Activated T-helper 2 cell treated with anti-CD3 and anti-CD28 coated beads, Interferon-gamma antibody, Interleukin-2, Interleukin-4, amounts not matched to agents 10 μg/mL and 5 μg/mL and 100 μg/mL, durations not matched to agents 14 hours and 24 hours and 36 hours (primary cell): ENCODE data around the gene CDK14. TPM values are rescaled to one million over a fixed set of nuclear protein-coding genes. Genes with fewer than 3 reads are reported as not detected.

ENCODE experiments used
- DNase-seq: peaks from one replicate; pipeline ENCODE4 v3.0.0; 2021; ENCODE audit warnings: low spot score
- H3K27ac Mint-ChIP-seq: one replicate; pipeline ENCODE4 v1.8.0; 2021; ENCODE audit warnings: mixed read lengths
- H3K27me3 Mint-ChIP-seq: one replicate; pipeline ENCODE4 v1.8.0; 2021; ENCODE audit warnings: low read depth, mixed read lengths
- H3K36me3 Mint-ChIP-seq: one replicate; pipeline ENCODE4 v1.8.0; 2021; ENCODE audit warnings: low read depth, mixed read lengths
- H3K4me1 Mint-ChIP-seq: one replicate; pipeline ENCODE4 v1.8.0; 2021; ENCODE audit warnings: low read depth, mixed read lengths
- H3K4me3 Mint-ChIP-seq: one replicate; pipeline ENCODE4 v1.8.0; 2021; ENCODE audit warnings: low read depth, mild to moderate bottlenecking, moderate library complexity, mixed read lengths
- H3K9me3 Mint-ChIP-seq: one replicate; pipeline ENCODE4 v1.8.0; 2021; ENCODE audit warnings: mixed read lengths
- intact Hi-C: fragments of 100-400 bp; cut with micrococcal nuclease; formaldehyde crosslinking; loops from one replicate; pipeline ENCODE4 v1.15.1; 2023
- total RNA-seq: library from RNA; stranded (reverse); gene quantifications from 2 replicates; pipeline ENCODE4 v1.2.3, GENCODE V29; 2022

The CDK14 gene
- total RNA-seq, 1 donor from 2014 or later = 2.2 TPM

DNA sequence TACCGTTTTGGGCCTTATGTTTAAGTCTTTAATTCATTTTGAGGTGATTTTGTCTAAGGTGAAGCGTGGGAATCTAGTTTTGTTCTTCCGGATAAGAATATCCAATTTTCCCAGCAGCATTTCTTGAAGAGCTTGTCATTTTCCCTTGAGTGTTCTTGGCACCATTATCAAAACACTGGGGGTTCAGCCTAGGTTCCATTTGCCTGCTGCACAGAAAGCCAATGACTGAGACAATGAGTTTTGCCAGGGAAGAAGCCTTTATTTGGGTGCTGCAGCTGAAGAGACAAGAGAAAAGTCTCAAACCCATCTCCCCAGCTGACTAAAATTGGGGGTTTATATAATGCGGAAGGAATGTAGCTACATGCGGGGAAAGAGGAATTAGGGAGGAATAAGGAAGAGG is 380.9 kb downstream of the CDK14 start:
- intact Hi-C loops = no loop called here
- no peak for DNase-seq
- Mint-ChIP-seq H3K4me3 (no peak overlapping the region), H3K36me3 (no peaks in the 10 kb centered on the region), H3K27ac (no peak overlapping the region), H3K9me3 (peaks cover 9% of the 10 kb centered on the region), H3K4me1 (no peaks in the 10 kb centered on the region), H3K27me3 (no peaks in the 10 kb centered on the region)

DNA sequence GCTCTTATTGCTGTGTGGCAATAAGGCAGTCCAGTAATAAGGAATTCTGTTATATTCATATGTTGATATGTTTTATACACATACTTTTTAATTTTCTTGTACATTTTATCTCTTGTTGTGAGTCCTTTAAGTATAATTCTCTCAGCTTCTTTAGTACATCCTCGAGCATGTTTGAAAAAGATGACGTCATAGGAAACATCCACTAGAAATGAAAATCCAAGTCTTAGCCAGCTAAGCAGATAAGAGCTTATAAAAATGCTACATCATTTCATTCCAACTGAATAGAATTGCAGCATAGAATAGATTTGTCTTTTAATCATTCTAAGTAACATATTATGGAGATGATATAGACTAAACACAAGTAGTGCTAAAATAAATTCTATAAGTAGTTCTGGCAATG is 384.4 kb downstream of the CDK14 start:
- H3K27ac Mint-ChIP-seq = no peak overlapping the region
- H3K27me3 Mint-ChIP-seq = no peaks in the 10 kb centered on the region
- intact Hi-C loops = no loop called here
- DNase-seq = no peak
- no peaks in the 10 kb centered on the region for H3K36me3 Mint-ChIP-seq
- no peaks in the 10 kb centered on the region for H3K4me1 Mint-ChIP-seq
- H3K9me3 Mint-ChIP-seq = peaks cover 9% of the 10 kb centered on the region
- H3K4me3 Mint-ChIP-seq = no peak overlapping the region

DNA sequence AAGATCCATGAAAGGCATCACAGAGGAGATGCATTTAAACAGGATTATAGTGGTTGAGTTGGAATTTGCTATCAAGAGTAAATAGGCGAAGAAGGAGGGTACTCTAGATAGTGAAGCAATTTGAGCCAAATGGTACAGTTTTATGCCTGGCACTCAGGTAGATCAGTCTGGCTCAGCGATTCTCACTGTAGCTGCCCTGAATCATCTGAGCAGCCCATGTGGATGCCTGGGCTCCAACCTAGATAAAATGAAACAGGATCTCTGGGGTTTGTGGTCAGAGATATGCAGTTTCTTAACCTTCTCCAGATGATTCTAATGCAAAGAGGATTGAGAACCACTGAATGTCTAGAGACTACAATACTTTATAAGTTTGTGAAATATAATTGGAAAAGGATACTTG is 386.1 kb downstream of the CDK14 start:
- intact Hi-C loops = no loop called here
- Mint-ChIP-seq H3K27me3 (no peaks in the 10 kb centered on the region), H3K4me1 (no peaks in the 10 kb centered on the region)

DNA sequence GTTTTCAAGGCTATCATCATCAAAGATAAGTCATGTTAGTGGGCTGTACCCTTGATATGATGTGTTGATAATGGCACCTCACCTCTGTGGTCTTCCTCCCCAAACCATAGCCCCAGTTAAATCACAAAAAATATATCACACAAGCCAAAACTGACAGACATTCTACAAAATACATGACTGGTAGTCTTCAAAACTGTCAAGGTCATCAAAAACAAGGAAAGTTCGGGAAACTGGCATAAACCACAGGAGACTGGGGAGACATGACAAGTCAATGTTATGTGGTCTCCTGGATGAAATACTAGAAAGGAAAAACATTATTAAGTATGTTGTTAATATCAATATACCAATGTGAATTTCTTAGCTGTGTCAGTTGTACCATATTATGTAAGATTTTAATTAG is 388.6 kb downstream of the CDK14 start:
- H3K27me3 Mint-ChIP-seq = no peaks in the 10 kb centered on the region
- H3K9me3 Mint-ChIP-seq = no peaks in the 10 kb centered on the region
- intact Hi-C loops = no loop called here
- no peak overlapping the region for H3K4me3 Mint-ChIP-seq
- no peak overlapping the region for H3K27ac Mint-ChIP-seq
- H3K36me3 Mint-ChIP-seq = no peaks in the 10 kb centered on the region
- DNase-seq = no peak
- no peaks in the 10 kb centered on the region for H3K4me1 Mint-ChIP-seq

More for the DNA sequence above, 386.1 kb downstream of the CDK14 start:
- Mint-ChIP-seq H3K27ac (no peak overlapping the region), H3K9me3 (peaks cover 6% of the 10 kb centered on the region), H3K36me3 (no peaks in the 10 kb centered on the region), H3K4me3 (no peak overlapping the region)
- no peak for DNase-seq

DNA sequence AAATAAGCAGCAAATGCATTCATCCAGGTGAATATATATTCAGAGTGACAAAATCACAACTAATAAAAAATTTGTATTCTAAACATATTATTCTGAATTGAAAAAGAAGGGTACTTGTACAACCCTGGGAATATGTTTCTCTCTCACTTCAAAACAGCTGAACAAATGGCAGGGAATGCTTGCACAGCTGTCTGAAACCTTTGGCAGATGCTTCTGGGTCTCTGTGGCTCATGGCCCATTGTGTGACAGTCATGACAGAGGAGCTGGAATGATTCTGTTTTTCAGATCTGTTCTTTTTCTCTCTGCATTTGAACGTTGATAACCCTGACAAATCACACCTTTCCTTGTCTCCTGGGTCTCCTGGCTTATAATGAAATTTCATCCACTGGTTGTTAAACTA is 392.4 kb downstream of the CDK14 start:
- Mint-ChIP-seq H3K9me3 (no peaks in the 10 kb centered on the region), H3K36me3 (no peaks in the 10 kb centered on the region), H3K4me1 (no peaks in the 10 kb centered on the region), H3K27ac (no peak overlapping the region), H3K4me3 (no peak overlapping the region), H3K27me3 (no peaks in the 10 kb centered on the region)
- intact Hi-C loops = no loop called here
- DNase-seq = no peak

DNA sequence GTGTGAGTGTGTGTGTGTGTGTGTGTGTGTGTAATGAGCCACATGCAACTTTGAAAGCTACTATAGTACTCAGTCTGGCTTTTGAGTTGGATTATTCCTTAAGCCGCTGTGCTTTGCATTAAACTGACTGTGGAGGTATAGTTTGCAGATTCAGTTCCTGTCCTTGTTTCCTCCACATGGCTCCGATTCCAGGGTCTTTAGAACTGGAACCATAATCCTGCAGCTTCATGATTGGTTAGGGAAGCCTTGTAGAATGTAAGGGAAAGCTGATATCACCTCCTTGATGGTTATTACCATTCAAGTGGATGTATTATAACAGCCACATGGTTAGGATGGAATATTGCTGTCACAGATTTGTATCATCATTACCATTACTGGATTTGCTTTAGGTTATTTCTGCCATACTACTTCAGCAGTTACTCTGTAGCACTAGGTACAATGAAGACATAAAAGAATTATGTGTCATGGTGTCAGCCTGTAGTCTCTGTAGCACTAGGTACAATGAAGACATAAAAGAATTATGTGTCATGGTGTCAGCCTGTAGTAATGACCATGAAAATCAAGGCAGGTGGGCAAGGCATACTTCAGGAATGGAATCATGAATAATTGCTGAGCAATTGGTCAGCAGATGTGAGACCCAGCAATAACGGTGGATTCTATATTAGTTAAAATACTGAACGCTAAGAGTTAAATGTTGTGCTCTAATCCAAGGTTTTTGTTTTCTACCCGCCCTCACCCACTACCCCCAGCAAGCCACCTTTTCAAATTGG is 393.1 kb downstream of the CDK14 start:
- DNase-seq = no peak
- H3K36me3 Mint-ChIP-seq = no peaks in the 10 kb centered on the region
- no peak overlapping the region for H3K27ac Mint-ChIP-seq
- H3K4me3 Mint-ChIP-seq = no peak overlapping the region
- no peaks in the 10 kb centered on the region for H3K9me3 Mint-ChIP-seq
- intact Hi-C loops = no loop called here
- no peaks in the 10 kb centered on the region for H3K4me1 Mint-ChIP-seq
- H3K27me3 Mint-ChIP-seq = no peaks in the 10 kb centered on the region

DNA sequence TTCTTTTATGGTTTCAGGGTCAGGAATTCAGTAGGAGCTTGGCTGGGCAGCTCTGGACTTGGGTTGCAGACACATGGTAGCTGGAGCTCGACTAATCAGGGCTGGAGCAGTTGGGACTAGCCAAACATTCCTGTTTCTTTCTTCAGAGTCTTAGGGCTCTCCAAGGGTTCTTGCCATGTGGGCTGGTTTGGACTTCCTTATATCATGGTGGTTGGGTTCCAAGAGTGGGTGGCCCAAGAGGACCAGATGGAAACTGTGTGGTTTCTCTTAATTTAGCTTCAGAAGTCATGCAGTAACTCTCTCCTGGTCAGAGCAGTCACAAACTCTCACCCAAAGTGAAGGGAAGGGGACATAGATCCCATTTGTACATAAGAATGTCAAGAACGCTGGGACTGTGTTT is 398.0 kb downstream of the CDK14 start:
- no peak overlapping the region for H3K4me3 Mint-ChIP-seq
- H3K4me1 Mint-ChIP-seq = no peaks in the 10 kb centered on the region
- no peak for DNase-seq
- no peaks in the 10 kb centered on the region for H3K27me3 Mint-ChIP-seq
- no peaks in the 10 kb centered on the region for H3K36me3 Mint-ChIP-seq
- no peaks in the 10 kb centered on the region for H3K9me3 Mint-ChIP-seq
- intact Hi-C loops = no loop called here
- no peak overlapping the region for H3K27ac Mint-ChIP-seq

DNA sequence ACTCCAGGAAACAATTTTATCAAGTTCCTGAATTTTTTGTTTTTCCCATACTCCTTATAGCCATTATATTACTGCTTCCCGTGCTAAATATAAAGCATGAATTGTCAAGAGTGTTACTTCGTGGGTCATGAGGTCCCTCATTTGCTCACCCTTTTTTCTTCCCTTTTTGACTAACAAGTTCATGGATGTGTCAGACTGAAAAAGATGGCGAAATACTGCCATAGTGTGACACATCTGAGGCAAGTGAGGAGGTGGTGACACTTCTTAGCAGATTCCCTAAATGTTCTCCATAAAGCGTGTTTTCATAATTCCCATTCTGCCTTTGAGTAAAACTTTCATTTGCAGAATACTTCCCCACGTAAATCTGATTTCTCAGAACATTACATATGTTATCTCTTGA is 398.5 kb downstream of the CDK14 start:
- Mint-ChIP-seq H3K27ac (no peak overlapping the region), H3K27me3 (no peaks in the 10 kb centered on the region), H3K36me3 (no peaks in the 10 kb centered on the region), H3K9me3 (no peaks in the 10 kb centered on the region), H3K4me1 (no peaks in the 10 kb centered on the region), H3K4me3 (no peak overlapping the region)
- intact Hi-C loops = no loop called here
- no peak for DNase-seq

DNA sequence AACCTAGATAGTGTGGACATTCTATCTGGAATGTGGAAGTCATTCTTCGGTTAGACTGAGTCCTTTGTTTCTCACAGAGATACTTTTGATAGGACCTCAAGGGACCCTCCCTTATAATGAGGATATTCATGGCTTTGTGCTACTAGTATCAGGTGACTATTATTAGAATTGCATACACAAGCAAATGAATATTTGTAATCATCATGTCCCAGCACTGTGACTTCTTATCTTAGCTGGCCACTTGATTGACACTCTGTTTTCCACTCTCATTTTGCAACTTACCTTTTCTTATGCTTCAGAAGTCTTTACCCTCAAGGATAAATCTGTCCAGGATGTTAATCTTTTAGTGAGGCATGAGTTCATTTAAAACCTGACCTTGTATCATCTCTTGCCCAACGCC is 399.9 kb downstream of the CDK14 start:
- H3K9me3 Mint-ChIP-seq = no peaks in the 10 kb centered on the region
- intact Hi-C loops = no loop called here
- no peaks in the 10 kb centered on the region for H3K36me3 Mint-ChIP-seq
- H3K4me1 Mint-ChIP-seq = no peaks in the 10 kb centered on the region
- H3K4me3 Mint-ChIP-seq = no peak overlapping the region
- no peak for DNase-seq
- H3K27ac Mint-ChIP-seq = no peak overlapping the region
- H3K27me3 Mint-ChIP-seq = no peaks in the 10 kb centered on the region

DNA sequence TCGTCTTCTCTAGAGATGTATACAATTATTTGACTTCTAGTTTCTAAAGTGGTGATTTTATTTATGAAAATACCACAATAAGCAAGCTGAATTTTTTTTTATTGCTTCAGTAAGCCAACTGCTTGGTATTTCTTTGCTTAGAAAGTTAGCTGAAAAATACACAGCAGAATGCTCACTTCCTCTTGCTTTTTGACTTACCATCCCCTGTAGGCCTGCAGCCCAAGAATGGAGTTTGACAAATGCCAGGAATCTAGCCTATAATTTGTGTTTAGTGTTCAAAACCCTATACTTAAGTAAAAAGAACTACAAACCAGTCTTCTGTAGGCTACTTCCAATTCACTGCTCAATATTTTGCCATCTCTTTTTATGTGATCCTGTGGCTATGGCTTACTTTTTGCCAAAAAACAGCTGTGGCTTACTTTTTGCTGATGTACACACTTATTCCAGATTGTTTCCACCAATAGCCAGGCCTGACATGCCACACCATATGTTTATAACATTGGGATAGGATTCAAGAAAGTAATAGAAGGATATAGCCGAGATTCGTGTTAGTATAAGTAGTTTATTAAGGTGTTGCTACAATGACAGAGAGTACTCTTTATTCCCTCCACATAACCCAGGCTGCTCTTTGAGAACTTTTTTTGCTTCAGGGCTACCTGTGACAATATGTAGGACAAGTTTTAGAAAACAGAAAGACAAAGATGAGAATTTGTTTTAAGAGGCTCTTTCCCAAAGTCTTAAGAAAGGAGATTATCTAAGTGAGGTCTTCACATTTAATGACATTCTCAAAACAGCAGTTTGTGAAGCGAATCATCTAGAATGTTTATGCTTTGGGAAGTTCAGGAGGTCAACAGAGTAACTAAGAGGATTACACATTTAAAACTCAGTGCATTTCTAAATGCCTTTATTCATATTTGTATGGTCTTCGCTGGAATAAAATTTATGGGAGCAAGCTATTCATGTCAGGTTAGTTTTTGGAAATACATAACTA is 404.2 kb downstream of the CDK14 start:
- H3K27me3 Mint-ChIP-seq = no peaks in the 10 kb centered on the region
- intact Hi-C loops = no loop called here

DNA sequence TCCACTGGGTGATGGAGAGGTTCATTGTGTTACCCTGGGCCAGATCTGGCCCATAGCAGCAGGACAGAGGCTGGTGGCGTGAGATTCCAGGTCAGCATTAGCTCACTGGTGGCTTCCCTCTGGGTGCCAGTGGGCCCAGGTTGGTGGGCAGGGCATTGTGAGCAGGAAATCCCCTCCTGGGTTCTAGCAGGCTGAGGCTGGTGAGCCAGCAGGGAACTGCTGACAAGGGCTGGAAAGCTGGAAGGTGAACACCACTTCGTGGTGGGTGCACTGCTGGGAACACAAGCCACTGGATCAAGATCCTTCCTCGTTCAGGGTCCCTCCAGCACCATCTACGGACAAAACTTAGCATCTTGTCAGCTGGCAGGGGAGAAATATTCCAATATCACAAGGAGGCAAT is 408.9 kb downstream of the CDK14 start:
- no peak overlapping the region for H3K4me3 Mint-ChIP-seq
- H3K27me3 Mint-ChIP-seq = no peaks in the 10 kb centered on the region
- H3K36me3 Mint-ChIP-seq = no peaks in the 10 kb centered on the region
- intact Hi-C loops = no loop called here
- no peaks in the 10 kb centered on the region for H3K4me1 Mint-ChIP-seq
- no peak overlapping the region for H3K27ac Mint-ChIP-seq
- no peaks in the 10 kb centered on the region for H3K9me3 Mint-ChIP-seq
- no peak for DNase-seq

More for the DNA sequence above, 404.2 kb downstream of the CDK14 start:
- no peaks in the 10 kb centered on the region for H3K4me1 Mint-ChIP-seq
- H3K36me3 Mint-ChIP-seq = no peaks in the 10 kb centered on the region
- H3K9me3 Mint-ChIP-seq = no peaks in the 10 kb centered on the region
- no peak overlapping the region for H3K27ac Mint-ChIP-seq
- no peak for DNase-seq
- H3K4me3 Mint-ChIP-seq = no peak overlapping the region

DNA sequence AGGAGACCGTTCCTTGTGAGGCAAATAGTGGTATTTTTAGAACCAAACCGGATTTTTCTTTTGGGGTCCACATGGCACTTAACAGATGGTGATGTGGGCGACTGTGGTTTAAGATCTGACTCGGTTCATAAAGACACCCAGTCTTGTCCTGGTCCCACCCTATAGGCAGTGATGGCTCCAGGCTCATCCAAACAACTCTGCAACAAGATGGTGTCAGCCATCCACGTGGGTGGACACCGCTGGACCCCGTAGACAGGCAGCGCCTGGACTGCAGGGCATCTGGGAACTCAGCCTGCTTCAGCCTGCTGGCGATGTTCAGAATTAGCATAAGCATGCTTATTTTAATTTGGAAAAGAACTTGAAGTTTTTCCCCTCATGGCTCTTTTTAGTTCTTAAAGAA is 409.7 kb downstream of the CDK14 start:
- no peak for DNase-seq
- Mint-ChIP-seq H3K36me3 (no peaks in the 10 kb centered on the region), H3K4me3 (no peak overlapping the region), H3K27ac (no peak overlapping the region), H3K4me1 (no peaks in the 10 kb centered on the region), H3K9me3 (no peaks in the 10 kb centered on the region), H3K27me3 (no peaks in the 10 kb centered on the region)
- intact Hi-C loops = no loop called here

DNA sequence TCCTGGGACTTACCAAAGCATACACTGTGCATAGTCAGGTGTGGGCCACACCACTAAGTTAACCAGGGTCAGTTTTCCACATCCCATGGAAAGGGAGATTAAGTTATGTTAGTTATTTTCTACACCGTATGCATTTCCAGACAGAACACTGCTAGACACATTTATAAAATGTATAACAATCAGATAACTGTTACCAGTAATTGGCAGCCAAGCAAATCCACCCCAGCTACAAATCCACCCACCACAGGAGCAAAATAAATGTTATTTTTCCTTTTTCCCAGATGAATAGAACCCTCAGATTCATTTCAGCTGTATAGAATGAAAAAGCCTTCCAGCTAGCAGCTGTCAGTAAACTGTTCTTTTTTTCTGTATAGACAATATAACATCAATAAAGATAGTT is 411.2 kb downstream of the CDK14 start:
- Mint-ChIP-seq H3K4me3 (no peak overlapping the region), H3K4me1 (no peaks in the 10 kb centered on the region), H3K27me3 (no peaks in the 10 kb centered on the region), H3K27ac (no peak overlapping the region), H3K9me3 (no peaks in the 10 kb centered on the region), H3K36me3 (no peaks in the 10 kb centered on the region)
- no peak for DNase-seq
- intact Hi-C loops = no loop called here
